ENCODE results near the gene TMPRSS9.

TMPRSS9 gene

GRCh38 chr19:2359992-2360685, at the start of gene TMPRSS9:
TSS of gene TMPRSS9 (plus strand) at chr19:2360265. CDS start at chr19:2389786, 29,521 bp downstream.
- DNase-seq, result no peak

GRCh38 chr19:2311093-2311492, 49.0 kb upstream of the TMPRSS9 start:
- no peak for DNase-seq

- no peak for DNase-seq
Observed at GRCh38 chr19:2312820-2313501, 47.1 kb upstream of the TMPRSS9 start.

GRCh38 chr19:2315121-2315817, 44.8 kb upstream of the TMPRSS9 start:
- no peak for DNase-seq

GRCh38 chr19:2315818-2316353, 44.2 kb upstream of the TMPRSS9 start:
- peak; percentile 87 to 94 (median 92) for DNase-seq

DNA sequence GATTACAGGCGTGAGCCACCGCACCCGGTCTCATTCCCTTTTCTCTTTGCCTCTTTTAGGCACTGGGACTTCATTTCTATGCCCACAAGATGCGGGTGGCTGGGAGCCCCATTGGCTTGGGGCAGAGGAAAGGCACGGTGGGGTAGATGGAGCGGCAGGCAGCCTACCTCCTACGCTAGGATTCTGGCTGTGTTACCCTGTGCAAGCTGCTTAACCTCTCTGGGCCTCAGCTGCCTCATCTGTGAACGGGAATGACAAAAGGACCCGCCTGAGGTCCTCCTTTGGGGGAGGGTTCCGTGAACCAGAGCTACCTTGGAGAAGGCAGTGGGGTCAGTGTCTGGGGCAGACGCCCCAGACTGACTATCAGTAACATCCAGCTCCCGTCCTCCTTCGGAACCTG, 42.8 kb upstream of the TMPRSS9 start:
- DNase-seq, result no peak

DNA sequence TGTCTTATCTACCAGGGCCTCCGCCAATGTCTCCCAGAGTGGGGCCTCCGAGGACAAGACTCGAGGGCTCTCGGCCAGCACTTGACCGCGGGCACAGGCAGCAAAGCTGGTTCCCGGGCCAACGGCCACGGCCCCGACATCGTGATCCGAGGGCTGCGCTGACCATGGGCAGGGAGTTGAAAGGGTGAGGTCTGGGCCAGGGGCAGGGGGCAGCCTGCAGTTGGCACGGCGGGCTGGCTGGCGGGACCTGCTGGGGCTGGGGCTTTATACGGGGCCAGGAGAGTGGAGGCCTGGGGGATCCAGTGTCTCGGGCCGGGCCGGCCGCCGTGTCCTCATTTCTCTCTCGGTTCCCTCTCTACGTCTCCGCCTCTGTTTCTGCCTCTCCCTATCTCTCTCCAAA, 42.3 kb upstream of the TMPRSS9 start:
- DNase-seq, result no peak

GRCh38 chr19:2318923-2319322, 41.1 kb upstream of the TMPRSS9 start:
- no peak for DNase-seq

DNA sequence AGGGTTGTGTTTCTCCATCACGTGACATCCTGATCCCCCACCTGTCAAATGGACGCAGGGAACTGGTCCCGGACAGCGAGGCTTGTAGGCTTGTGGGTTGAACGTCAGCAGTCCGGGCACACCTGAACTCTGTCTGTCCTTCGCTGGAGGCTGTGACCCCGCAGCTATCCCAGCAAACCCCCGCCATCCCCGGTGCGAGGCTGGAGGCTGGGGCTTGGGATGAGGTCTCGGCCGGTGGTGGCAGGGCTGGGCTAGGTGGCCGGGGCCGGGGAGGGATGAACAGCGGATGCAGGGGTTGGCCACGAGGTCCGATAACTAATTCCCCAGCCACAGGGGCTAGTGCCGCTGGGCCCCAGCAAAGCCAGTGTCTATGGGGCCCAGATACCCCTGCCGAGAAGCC, 40.5 kb upstream of the TMPRSS9 start:
- no peak for DNase-seq

- no peak for DNase-seq
Observed at GRCh38 chr19:2320049-2320448, 40.0 kb upstream of the TMPRSS9 start.

DNA sequence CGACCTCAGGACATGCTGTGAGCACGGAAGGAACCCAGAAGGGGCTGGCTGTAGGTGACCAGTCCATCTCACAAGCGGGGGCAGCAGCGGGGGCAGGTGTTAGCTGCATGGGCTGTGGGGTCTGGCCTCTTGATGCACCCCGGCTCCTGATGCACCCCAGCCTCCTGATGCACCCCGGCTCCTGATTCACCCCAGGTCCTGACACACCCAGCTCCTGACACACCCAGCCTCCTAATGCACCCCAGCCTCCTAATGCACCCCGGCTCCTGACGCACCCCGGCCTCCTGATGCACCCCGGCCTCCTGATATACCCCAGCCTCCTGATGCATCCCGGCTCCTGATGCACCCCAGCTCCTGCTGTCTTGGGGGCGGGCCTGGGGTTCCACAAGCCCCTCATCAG, 39.1 kb upstream of the TMPRSS9 start:
- no peak for DNase-seq

DNA sequence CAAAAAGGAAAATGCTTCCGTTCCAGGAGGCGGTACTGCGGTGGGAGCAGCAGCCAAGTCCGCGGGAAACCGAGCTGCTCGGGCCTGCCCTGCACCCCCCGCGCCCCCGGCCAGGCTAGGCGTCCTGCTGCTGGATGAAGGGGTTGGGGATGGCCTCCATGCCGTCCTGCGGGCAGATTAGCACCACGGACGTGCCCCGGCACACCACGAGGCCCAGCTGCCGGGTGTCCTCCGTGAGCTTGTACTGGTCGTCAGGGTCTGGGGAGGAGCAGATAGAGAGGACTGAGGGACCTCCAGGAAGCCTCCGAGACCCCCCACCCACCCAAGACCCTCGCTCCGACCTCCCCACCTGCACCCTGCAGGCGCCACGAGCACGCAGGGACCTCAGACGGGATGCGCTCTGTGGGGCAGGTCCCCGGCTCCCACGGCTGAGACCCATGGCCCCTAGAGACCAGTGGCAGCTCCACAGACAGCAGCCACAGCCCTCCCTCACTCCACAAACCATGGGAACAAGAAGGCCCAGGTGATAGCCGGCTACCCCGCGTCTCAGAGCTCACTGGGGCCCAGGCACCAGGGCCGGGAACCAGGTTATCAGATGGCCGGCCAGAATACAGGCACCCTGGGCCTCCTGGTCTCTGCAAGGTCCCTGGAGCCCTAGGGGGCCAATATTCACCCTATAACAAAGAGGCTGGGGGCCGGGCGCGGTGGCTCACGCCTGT, 38.3 kb upstream of the TMPRSS9 start:
- no peak for DNase-seq

DNA sequence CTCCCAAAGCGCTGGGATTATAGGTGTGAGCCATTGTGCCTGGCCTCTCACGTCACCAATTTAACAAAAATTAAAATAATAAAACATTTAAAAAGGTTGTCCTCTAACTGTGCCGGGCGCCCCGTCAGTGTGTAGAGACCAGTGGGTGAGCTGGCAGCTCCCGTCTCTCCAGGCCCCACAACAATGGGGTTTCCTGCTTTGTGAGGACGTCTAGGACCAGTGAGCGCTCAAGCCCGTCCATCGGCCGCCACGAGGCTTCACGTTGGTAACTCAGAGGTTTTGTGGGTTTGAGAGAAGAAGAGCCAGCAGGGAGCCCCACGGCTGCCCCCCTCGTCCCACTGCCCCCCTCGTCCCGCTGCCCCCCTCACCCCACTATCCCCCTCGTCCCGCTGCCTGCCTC, 36.4 kb upstream of the TMPRSS9 start:
- DNase-seq, result no peak

DNA sequence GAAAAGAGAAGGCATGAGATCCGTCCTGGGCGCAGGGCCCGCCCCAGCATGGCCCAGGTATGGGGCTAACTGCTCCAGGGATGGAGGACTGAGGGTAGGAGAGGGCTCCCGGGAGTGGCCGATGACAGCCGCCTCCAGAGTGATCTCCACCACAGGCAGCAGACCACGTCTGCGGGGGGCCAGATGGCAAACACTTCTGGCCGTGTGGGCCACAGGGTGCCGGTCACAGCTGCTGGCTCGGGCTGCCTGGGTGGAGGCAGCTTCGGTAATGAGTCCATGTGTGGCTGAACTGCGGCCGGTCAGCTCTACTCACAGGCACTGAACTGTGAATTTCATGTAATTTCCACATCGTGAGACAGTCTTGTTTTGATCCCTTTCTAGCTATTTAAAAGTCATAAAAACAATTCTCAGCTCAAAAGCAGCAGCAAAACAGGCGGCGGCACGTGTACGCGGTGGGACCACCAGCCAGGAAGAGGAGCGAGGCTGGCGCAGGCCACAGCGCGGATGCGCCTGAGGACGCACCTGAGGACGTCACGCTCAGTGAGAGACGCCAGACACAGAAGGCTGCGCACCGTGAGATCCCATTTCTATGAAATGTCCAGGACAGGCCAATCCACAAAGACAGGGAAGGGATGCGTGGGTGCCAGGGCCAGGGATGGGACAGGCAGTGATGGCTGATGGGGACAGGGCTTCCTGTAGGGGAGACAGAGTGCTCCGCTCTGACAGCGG, 35.7 kb upstream of the TMPRSS9 start:
- DNase-seq, result no peak

DNA sequence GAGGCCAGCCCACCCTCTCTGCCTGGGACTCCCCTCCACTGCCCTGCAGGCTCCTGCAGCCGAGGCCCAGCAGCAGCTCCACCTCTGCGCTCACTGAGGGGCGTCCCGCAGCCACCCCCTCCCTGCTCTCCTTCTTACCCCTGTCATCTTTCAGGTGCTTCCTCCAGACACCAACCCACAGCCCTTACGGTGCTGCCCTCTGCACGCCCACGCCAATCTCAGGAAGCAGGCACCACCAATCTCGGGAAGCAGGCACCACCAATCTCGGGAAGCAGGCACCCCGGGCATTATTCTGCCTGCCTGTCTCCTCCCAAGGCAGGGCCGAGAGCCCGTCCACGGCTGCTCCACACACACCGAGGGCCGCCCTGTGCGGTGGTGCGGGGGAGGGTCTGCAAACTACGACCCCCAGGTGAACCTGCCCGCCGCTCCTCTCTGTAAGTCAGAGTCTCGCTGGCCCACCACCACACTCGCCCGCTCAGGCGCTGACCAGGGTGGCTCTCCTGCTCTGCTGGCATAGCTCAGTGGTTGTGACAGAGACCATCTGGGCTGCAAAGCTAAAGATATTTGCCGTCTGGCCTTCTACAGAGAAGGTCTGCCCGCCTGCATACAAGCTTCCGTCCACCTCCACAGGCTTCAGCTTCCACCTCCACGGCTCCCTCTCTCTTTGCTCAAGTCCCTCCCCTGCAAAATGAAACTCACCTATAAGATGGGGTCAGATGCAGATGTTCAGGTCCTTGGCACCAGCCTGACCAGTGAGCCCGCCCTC, 34.6 kb upstream of the TMPRSS9 start:
- DNase-seq, result no peak

GRCh38 chr19:2326699-2327360, 33.2 kb upstream of the TMPRSS9 start:
- DNase-seq, result no peak

- peak; percentile 90 to 95 (median 93) for DNase-seq
Observed at GRCh38 chr19:2327773-2328400, 32.2 kb upstream of the TMPRSS9 start.

GRCh38 chr19:2328401-2329148, 31.5 kb upstream of the TMPRSS9 start, which contains the start of the genes LSM7 and SPPL2B:
TSS of gene LSM7 (minus strand) at chr19:2328586. CDS start at chr19:2328566, 20 bp downstream.
TSS of gene SPPL2B (plus strand) at chr19:2328684. CDS start at chr19:2328710, 26 bp downstream.
- peak; percentile 95 to 98 (median 98) for DNase-seq

- DNase-seq, result no peak
Observed at GRCh38 chr19:2329149-2329478, 31.0 kb upstream of the TMPRSS9 start.

DNA sequence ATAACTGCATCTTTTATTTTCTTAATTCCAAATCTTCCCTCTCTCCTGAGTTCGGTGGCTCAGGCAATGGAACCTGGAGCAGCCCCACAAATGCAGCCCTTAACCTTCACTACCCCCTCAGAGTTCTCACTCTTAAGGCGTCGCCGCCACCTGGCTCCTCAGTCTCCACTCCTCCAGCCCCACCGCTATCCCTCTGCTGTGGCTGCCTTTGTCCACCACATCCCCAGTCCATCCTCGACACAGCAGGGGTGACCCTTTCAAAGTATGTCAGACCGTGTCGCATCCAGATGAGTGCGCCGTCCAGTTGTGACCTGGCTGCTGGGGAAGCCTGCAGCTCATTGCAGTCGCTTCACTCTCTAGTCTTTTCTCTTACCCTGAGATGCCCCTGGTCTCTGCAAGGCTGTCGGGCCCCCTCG, 30.6 kb upstream of the TMPRSS9 start:
- DNase-seq, result no peak

Measured in suppressor macrophage treated with lipopolysaccharide for 1 hour (primary cell).